Measurements from ENCODE around the gene CNKSR2. TPM values are rescaled to one million over a fixed set of nuclear protein-coding genes. Genes with fewer than 3 reads are reported as not detected.
A peak's percentile ranks its signal among the peaks of the same experiment; 100 is the strongest.

Gene CNKSR2
- total and polyA plus RNA-seq, 4 experiments from 2014 or later, result 1.5 to 9.8 (median 5.4) TPM

DNA sequence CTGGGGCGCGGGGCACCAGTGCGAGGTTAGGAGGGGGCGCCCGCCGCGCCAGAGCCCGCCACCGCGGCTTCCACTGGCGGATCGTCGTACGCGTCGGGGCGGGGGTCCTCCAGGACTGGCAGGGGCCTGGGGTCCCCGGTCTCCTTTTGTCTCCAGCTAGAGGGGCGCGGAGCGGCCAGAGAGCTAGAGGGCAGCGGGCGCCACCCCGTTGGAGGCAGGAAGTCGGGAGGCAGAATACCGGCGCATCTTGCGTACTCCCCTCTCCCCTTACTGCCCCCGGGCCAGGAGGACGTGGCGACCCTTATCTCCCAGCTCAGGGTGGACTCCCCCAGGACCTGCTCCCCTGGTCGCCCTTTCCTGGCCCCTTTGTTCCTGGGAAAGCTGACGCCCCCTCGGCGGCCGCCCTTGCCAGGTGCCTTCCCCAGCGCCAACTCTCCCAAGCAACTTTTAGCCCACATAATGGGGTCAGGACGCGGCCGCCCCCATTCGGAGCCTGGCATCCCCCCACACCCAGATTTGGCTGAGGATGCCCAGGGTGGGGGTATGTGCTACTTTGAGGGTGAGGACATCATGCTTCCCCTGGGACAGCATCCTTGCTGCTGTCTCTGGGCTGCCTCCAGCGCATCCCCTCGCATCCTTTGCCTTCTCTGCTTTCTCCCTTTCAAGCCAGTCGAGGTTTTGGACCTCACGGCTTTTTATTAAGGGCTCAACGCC is 933 bp downstream of the CNKSR2 start:
- peaks cover 0 to 1% of the 10 kb centered on the region in 2 donors for H3K36me3 Mint-ChIP-seq
- H3K27ac Mint-ChIP-seq, result peak overlapping the region in 3 of 7 donors; percentile 35 to 81 (median 44)
- H3K27me3 Mint-ChIP-seq, result peaks cover 0 to 1% of the 10 kb centered on the region in 2 donors
- intact Hi-C loops (cut with micrococcal nuclease), result loop anchor here (2.0 to 10.0 kb wide), 2 partner anchors 64 to 280 kb away; partner anchors contain the start of gene KLHL34
- no peaks in the 10 kb centered on the region for H3K36me3 ChIP-seq (ENCODE audit: insufficient read depth, low read length)
- H3K27me3 ChIP-seq (ENCODE audit: insufficient read depth, low read length), result no peaks in the 10 kb centered on the region
- H3K4me1 ChIP-seq (ENCODE audit: insufficient read depth, low read length), result peaks cover 19% of the 10 kb centered on the region
- H3K4me3 ChIP-seq (ENCODE audit: low read length in 2 of 2), result peak overlapping the region in 1 of 2 donors; percentile 50
- H3K9me3 Mint-ChIP-seq, result peaks cover 0 to 3% (median 0%) of the 10 kb centered on the region in 8 donors
- ChIA-PET CTCF (ENCODE audit: partially characterized antibody) (interaction anchor here (1.2 kb wide), 1 partner anchor 9 kb away, joined by 4 read pairs; no protein-coding TSS in a partner anchor), POLR2A (ENCODE audit: partially characterized antibody) (interaction anchor here (1.8 kb wide), 1 partner anchor 64 kb away, joined by 5 read pairs; no protein-coding TSS in a partner anchor)
- peaks cover 4 to 28% (median 13%) of the 10 kb centered on the region in 4 donors for H3K4me1 Mint-ChIP-seq
- DNase-seq, result peak in 2 of 5 donors; percentile 4 to 34
- H3K4me3 Mint-ChIP-seq, result peak overlapping the region; percentile 86 to 92 (median 87)
- no peaks in the 10 kb centered on the region for H3K9me3 ChIP-seq (ENCODE audit: control insufficient read depth in 1 of 2, low read length in 2 of 2)
- peak overlapping the region; percentile 21 for H3K27ac ChIP-seq (ENCODE audit: low read depth, low read length)

GRCh38 chrX:21375708-21376009 is 1.4 kb downstream of the CNKSR2 start:
- Histone ChIP-seq H3K36me3 (ENCODE audit: insufficient read depth, low read length) (no peaks in the 10 kb centered on the region), H3K4me1 (ENCODE audit: insufficient read depth, low read length) (peaks cover 19% of the 10 kb centered on the region), H3K27ac (ENCODE audit: low read depth, low read length) (no peak overlapping the region), H3K9me3 (ENCODE audit: control insufficient read depth in 1 of 2, low read length in 2 of 2) (no peaks in the 10 kb centered on the region), H3K4me3 (ENCODE audit: low read length in 2 of 2) (no peak overlapping the region), H3K27me3 (ENCODE audit: insufficient read depth, low read length) (no peaks in the 10 kb centered on the region)
- no peak for DNase-seq
- H3K36me3 Mint-ChIP-seq, result peaks cover 0 to 1% of the 10 kb centered on the region in 2 donors
- ChIA-PET POLR2A (ENCODE audit: partially characterized antibody) (interaction anchor here (1.8 kb wide), 1 partner anchor 63 kb away, joined by 5 read pairs; no protein-coding TSS in a partner anchor), CTCF (ENCODE audit: partially characterized antibody) (no interaction called here)
- intact Hi-C loops (cut with micrococcal nuclease), result loop anchor here (2.0 to 10.0 kb wide), 2 partner anchors 63 to 279 kb away; partner anchors contain the start of gene KLHL34
- H3K27me3 Mint-ChIP-seq, result peaks cover 0 to 1% of the 10 kb centered on the region in 2 donors
- H3K4me1 Mint-ChIP-seq, result peaks cover 4 to 28% (median 13%) of the 10 kb centered on the region in 4 donors
- H3K4me3 Mint-ChIP-seq, result peak overlapping the region; percentile 76 to 92 (median 87)
- H3K27ac Mint-ChIP-seq, result peak overlapping the region in 2 of 7 donors; percentile 44 to 70
- peaks cover 0 to 3% (median 0%) of the 10 kb centered on the region in 8 donors for H3K9me3 Mint-ChIP-seq

GRCh38 chrX:21376636-21377035 is 2.4 kb downstream of the CNKSR2 start:
- Mint-ChIP-seq H3K4me1 (peaks cover 4 to 28% (median 13%) of the 10 kb centered on the region in 4 donors), H3K4me3 (peak overlapping the region in 5 of 8 donors; percentile 14 to 92 (median 87)), H3K27ac (no peak overlapping the region), H3K9me3 (peaks cover 0 to 3% (median 0%) of the 10 kb centered on the region in 8 donors), H3K27me3 (peaks cover 0 to 1% of the 10 kb centered on the region in 2 donors), H3K36me3 (peaks cover 0 to 1% of the 10 kb centered on the region in 2 donors)
- Histone ChIP-seq H3K36me3 (ENCODE audit: insufficient read depth, low read length) (no peaks in the 10 kb centered on the region), H3K9me3 (ENCODE audit: control insufficient read depth in 1 of 2, low read length in 2 of 2) (no peaks in the 10 kb centered on the region), H3K27ac (ENCODE audit: low read depth, low read length) (no peak overlapping the region), H3K27me3 (ENCODE audit: insufficient read depth, low read length) (no peaks in the 10 kb centered on the region), H3K4me3 (ENCODE audit: low read length in 2 of 2) (no peak overlapping the region), H3K4me1 (ENCODE audit: insufficient read depth, low read length) (peaks cover 19% of the 10 kb centered on the region)
- no peak for DNase-seq
- intact Hi-C loops (cut with micrococcal nuclease), result loop anchor here (10.0 kb wide), 1 partner anchor 278 kb away; the partner anchor contains the start of gene KLHL34
- CTCF ChIA-PET (ENCODE audit: partially characterized antibody), result no interaction called here
- POLR2A ChIA-PET (ENCODE audit: partially characterized antibody), result no interaction called here

- H3K4me1 ChIP-seq (ENCODE audit: insufficient read depth, low read length), result peaks cover 10% of the 10 kb centered on the region
- H3K9me3 ChIP-seq (ENCODE audit: control insufficient read depth in 1 of 2, low read length in 2 of 2), result no peaks in the 10 kb centered on the region
- no peak overlapping the region for H3K4me3 ChIP-seq (ENCODE audit: low read length in 2 of 2)
- ChIA-PET CTCF (ENCODE audit: partially characterized antibody) (no interaction called here), POLR2A (ENCODE audit: partially characterized antibody) (no interaction called here)
- no peak overlapping the region for H3K27ac ChIP-seq (ENCODE audit: low read depth, low read length)
- Mint-ChIP-seq H3K4me1 (peaks cover 4 to 28% (median 11%) of the 10 kb centered on the region in 4 donors), H3K27ac (no peak overlapping the region), H3K4me3 (no peak overlapping the region), H3K9me3 (peaks cover 0 to 3% (median 0%) of the 10 kb centered on the region in 8 donors), H3K36me3 (no peaks in the 10 kb centered on the region), H3K27me3 (no peaks in the 10 kb centered on the region)
- H3K36me3 ChIP-seq (ENCODE audit: insufficient read depth, low read length), result no peaks in the 10 kb centered on the region
- no peaks in the 10 kb centered on the region for H3K27me3 ChIP-seq (ENCODE audit: insufficient read depth, low read length)
- DNase-seq, result no peak
- intact Hi-C loops (cut with micrococcal nuclease), result loop anchor here (10.0 kb wide), 1 partner anchor 275 kb away; the partner anchor contains the start of gene KLHL34
These were observed 5.8 kb downstream of the CNKSR2 start for GRCh38 chrX:21379991-21380390.

GRCh38 chrX:21382715-21383114 is 8.5 kb downstream of the CNKSR2 start:
- Histone ChIP-seq H3K4me1 (ENCODE audit: insufficient read depth, low read length) (no peaks in the 10 kb centered on the region), H3K27me3 (ENCODE audit: insufficient read depth, low read length) (no peaks in the 10 kb centered on the region), H3K4me3 (ENCODE audit: low read length in 2 of 2) (no peak overlapping the region), H3K9me3 (ENCODE audit: control insufficient read depth in 1 of 2, low read length in 2 of 2) (no peaks in the 10 kb centered on the region), H3K27ac (ENCODE audit: low read depth, low read length) (no peak overlapping the region), H3K36me3 (ENCODE audit: insufficient read depth, low read length) (no peaks in the 10 kb centered on the region)
- Mint-ChIP-seq H3K4me3 (no peak overlapping the region), H3K9me3 (no peaks in the 10 kb centered on the region), H3K27ac (no peak overlapping the region), H3K27me3 (no peaks in the 10 kb centered on the region), H3K4me1 (peaks cover 0 to 12% (median 2%) of the 10 kb centered on the region in 4 donors), H3K36me3 (no peaks in the 10 kb centered on the region)
- ChIA-PET CTCF (ENCODE audit: partially characterized antibody) (no interaction called here), POLR2A (ENCODE audit: partially characterized antibody) (no interaction called here)
- intact Hi-C loops (cut with micrococcal nuclease), result no loop called here
- no peak for DNase-seq

DNA sequence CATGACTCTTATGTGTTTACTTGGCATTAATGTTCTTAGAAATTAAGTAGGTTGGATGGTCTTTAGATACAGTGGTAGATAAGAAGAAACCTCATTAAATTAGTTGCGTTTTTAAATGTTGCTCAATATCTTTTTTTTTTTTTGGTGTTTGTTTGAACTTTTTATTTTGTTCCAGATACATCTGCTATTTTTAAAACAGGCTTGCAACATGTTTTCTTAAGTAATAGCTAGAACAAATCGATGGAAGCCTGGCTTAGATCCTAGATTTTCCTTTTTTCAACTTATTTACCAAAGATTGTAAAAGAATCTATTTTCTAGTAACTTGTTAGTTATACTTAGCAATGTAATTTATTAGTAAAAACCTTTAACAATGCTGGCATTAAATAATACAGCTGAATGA is 9.3 kb downstream of the CNKSR2 start:
- DNase-seq, result no peak

DNA sequence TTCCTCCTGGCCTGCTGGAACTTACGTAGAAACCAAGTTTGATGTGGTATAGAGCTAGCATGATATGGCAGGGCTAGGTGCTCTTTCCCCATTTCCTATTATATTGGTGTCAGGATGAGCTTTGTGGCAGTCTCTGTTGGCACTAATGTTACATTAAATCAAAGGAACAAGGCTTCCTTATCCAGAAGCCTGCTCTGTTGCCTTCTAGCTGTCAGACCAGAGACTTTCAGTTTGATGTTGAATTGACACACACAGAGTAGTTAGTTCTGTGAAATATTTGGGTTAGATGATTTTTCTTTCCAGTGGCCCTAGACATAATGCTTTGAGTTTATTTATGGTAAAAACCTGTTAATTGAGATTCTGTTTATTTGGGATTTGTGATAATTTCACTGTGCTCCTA is 10.0 kb downstream of the CNKSR2 start:
- Mint-ChIP-seq H3K27ac (no peak overlapping the region), H3K4me3 (no peak overlapping the region), H3K9me3 (peaks cover 0 to 6% (median 0%) of the 10 kb centered on the region in 8 donors), H3K27me3 (no peaks in the 10 kb centered on the region), H3K36me3 (no peaks in the 10 kb centered on the region), H3K4me1 (peaks cover 0 to 8% (median 2%) of the 10 kb centered on the region in 4 donors)
- H3K4me1 ChIP-seq (ENCODE audit: insufficient read depth, low read length), result no peaks in the 10 kb centered on the region
- no peaks in the 10 kb centered on the region for H3K36me3 ChIP-seq (ENCODE audit: insufficient read depth, low read length)
- POLR2A ChIA-PET (ENCODE audit: partially characterized antibody), result no interaction called here
- H3K27ac ChIP-seq (ENCODE audit: low read depth, low read length), result no peak overlapping the region
- no peak overlapping the region for H3K4me3 ChIP-seq (ENCODE audit: low read length in 2 of 2)
- H3K27me3 ChIP-seq (ENCODE audit: insufficient read depth, low read length), result no peaks in the 10 kb centered on the region
- intact Hi-C loops (cut with micrococcal nuclease), result no loop called here
- CTCF ChIA-PET (ENCODE audit: partially characterized antibody), result interaction anchor here (1.0 kb wide), 1 partner anchor 9 kb away, joined by 4 read pairs; the partner anchor contains the start of gene CNKSR2
- no peak for DNase-seq
- H3K9me3 ChIP-seq (ENCODE audit: control insufficient read depth in 1 of 2, low read length in 2 of 2), result no peaks in the 10 kb centered on the region

More for the DNA sequence above, 9.3 kb downstream of the CNKSR2 start:
- H3K27ac ChIP-seq (ENCODE audit: low read depth, low read length), result no peak overlapping the region
- Mint-ChIP-seq H3K27me3 (no peaks in the 10 kb centered on the region), H3K27ac (no peak overlapping the region), H3K9me3 (peaks cover 0 to 6% (median 0%) of the 10 kb centered on the region in 8 donors), H3K36me3 (no peaks in the 10 kb centered on the region), H3K4me1 (peaks cover 0 to 12% (median 2%) of the 10 kb centered on the region in 4 donors), H3K4me3 (no peak overlapping the region)
- ChIA-PET CTCF (ENCODE audit: partially characterized antibody) (no interaction called here), POLR2A (ENCODE audit: partially characterized antibody) (no interaction called here)
- intact Hi-C loops (cut with micrococcal nuclease), result no loop called here
- H3K9me3 ChIP-seq (ENCODE audit: control insufficient read depth in 1 of 2, low read length in 2 of 2), result no peaks in the 10 kb centered on the region
- no peak overlapping the region for H3K4me3 ChIP-seq (ENCODE audit: low read length in 2 of 2)
- H3K4me1 ChIP-seq (ENCODE audit: insufficient read depth, low read length), result no peaks in the 10 kb centered on the region
- no peaks in the 10 kb centered on the region for H3K27me3 ChIP-seq (ENCODE audit: insufficient read depth, low read length)
- no peaks in the 10 kb centered on the region for H3K36me3 ChIP-seq (ENCODE audit: insufficient read depth, low read length)
